ENCODE measurements around the gene C3AR1.
"Not testable (repeated sequence)": the region's sequence is repeated elsewhere in the genome, so short reads cannot be mapped to it uniquely, and the experiment has no call there.

DNA sequence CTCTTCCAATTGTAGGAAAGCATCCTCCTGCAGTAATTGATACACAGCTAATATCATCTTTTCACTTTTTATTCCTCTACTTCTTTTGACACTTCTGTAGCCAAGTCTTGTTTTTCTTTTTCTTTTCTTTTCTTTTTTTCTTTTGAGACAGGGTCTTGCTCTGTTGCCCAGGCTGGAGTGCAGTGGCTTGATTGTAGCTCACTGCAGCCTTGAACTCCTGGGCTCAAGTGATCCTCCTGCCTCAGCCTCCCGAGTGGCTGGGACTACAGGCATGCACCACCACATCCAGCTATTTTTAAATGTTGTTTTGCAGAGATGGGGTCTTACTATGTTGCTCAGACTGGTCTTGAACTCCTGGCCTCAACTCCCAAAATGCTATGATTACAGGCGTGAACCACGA lies 5.7 kb upstream of the C3AR1 start:
- not testable (repeated sequence) for TF ChIP-seq POLR2AphosphoS5, POLR2A (IDR thresholded peaks at IDR 0.05)
- TF ChIP-seq, protein P1, sequence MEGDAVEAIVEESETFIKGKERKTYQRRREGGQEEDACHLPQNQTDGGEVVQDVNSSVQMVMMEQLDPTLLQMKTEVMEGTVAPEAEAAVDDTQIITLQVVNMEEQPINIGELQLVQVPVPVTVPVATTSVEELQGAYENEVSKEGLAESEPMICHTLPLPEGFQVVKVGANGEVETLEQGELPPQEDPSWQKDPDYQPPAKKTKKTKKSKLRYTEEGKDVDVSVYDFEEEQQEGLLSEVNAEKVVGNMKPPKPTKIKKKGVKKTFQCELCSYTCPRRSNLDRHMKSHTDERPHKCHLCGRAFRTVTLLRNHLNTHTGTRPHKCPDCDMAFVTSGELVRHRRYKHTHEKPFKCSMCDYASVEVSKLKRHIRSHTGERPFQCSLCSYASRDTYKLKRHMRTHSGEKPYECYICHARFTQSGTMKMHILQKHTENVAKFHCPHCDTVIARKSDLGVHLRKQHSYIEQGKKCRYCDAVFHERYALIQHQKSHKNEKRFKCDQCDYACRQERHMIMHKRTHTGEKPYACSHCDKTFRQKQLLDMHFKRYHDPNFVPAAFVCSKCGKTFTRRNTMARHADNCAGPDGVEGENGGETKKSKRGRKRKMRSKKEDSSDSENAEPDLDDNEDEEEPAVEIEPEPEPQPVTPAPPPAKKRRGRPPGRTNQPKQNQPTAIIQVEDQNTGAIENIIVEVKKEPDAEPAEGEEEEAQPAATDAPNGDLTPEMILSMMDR (IDR thresholded peaks at IDR 0.05): not testable (repeated sequence)
